ENCODE measurements around the gene ELAVL4.
"Not testable (repeated sequence)": the region's sequence is repeated elsewhere in the genome, so short reads cannot be mapped to it uniquely, and the experiment has no call there.

Gene ELAVL4

DNA sequence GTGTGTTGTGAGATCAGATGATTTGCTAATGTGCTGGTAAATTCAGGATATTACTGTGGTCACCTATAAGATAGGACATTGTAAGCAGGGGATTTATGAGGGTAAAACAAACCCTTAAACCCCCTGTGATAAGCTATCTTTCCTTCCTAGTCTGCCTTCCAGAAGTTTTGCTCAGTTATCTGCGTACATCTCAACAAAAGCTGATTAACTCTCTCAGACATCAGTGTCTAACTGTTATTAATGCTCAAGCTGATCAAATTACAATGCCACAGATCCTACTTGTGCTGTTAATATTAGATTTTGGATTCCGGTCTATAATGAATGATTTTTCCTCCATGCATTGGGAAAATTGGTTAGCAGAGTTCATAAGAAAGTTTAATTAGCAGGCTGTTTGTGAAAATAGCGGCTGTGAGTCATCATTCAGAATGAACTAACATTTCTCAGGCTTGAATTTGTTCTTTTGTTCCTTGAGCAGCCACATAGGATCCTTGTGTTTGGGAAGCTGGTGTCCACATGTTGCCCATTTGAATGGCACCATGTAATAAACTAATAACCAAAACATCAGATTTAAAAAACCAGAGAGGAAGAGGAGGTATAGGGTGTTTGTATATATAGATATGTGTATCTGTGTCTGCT, 48.7 kb downstream of the ELAVL4 start:
- H3K9ac ChIP-seq (ENCODE audit: low read length), result no peak overlapping the region
- H3K4me1 ChIP-seq (ENCODE audit: control insufficient read depth, low read depth, low read length), result peaks cover 8% of the 10 kb centered on the region
- no peaks in the 10 kb centered on the region for H3K36me3 ChIP-seq (ENCODE audit: control insufficient read depth, low read depth, low read length)
- H3K9me3 ChIP-seq (ENCODE audit: control insufficient read depth, low read depth, low read length), result no peaks in the 10 kb centered on the region
- no peak overlapping the region for H3K27ac ChIP-seq (ENCODE audit: low read length)
- no peak overlapping the region for H3K4me3 ChIP-seq (ENCODE audit: low read length)
- no peaks in the 10 kb centered on the region for H3K27me3 ChIP-seq (ENCODE audit: control insufficient read depth, insufficient read depth, low read length)

DNA sequence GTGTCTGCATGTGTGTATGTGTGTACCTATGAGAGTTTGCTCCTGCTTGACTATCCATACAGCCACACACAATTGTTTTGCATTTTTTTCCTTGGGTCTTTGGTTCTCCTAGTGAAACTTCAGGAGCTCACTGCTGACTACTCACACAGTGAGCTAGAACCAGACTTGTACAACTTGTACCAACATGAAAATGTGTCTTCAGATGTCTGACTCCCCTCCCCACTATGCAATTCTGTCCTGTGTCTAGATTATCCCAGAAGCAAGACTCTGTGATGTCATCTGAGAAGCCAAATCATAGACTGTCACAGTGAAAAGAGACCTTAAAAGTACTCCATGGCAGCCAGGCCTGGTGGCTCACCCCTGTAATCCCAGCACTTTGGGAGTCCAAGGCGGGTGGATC, 49.7 kb downstream of the ELAVL4 start:
- Histone ChIP-seq H3K9me3 (ENCODE audit: control insufficient read depth, low read depth, low read length) (no peaks in the 10 kb centered on the region), H3K27ac (ENCODE audit: low read length) (no peak overlapping the region), H3K36me3 (ENCODE audit: control insufficient read depth, low read depth, low read length) (no peaks in the 10 kb centered on the region), H3K9ac (ENCODE audit: low read length) (no peak overlapping the region), H3K27me3 (ENCODE audit: control insufficient read depth, insufficient read depth, low read length) (no peaks in the 10 kb centered on the region), H3K4me3 (ENCODE audit: low read length) (no peak overlapping the region), H3K4me1 (ENCODE audit: control insufficient read depth, low read depth, low read length) (peaks cover 5% of the 10 kb centered on the region)

DNA sequence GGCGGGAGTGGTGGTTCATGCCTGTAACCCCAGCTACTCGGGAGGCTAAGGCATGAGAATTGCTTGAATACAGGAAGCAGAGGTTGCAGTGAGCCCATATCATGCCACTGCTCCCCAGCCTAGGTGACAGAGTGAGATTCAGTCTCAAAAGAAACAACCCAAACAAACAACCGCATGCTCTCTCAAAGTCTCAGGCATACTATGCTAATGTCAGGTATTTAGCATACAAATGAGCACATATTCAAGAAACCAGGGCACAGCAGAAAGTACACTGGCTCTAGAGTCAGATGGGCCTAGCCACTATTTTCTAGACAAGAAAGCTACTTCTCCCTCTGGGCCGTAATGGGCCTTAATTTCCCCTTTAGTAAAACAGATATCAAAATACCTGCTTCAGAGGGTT, 55.0 kb downstream of the ELAVL4 start:
- H3K9me3 ChIP-seq (ENCODE audit: control insufficient read depth, low read depth, low read length), result no peaks in the 10 kb centered on the region
- no peak overlapping the region for H3K9ac ChIP-seq (ENCODE audit: low read length)
- H3K4me3 ChIP-seq (ENCODE audit: low read length), result no peak overlapping the region
- H3K4me1 ChIP-seq (ENCODE audit: control insufficient read depth, low read depth, low read length), result peaks cover 10% of the 10 kb centered on the region
- no peaks in the 10 kb centered on the region for H3K36me3 ChIP-seq (ENCODE audit: control insufficient read depth, low read depth, low read length)
- no peak overlapping the region for H3K27ac ChIP-seq (ENCODE audit: low read length)
- no peaks in the 10 kb centered on the region for H3K27me3 ChIP-seq (ENCODE audit: control insufficient read depth, insufficient read depth, low read length)

DNA sequence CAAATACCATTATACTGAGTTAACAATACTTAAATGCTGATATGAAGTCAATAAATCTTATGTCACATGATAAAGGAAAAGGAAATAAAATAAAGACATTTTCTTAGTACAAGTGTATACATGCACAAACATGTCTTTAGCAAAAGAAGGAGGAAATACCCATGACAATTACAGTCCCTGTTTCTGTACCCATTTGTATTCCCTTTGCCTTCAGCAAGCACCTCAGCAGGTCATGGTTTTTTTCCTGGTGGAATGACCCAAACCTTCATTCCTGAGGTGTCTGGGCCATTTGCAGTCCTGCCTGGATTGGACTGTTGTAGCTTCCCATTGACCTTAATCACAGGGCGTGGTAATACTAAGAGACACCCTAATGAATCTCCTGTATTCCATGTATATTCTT, 57.6 kb downstream of the ELAVL4 start:
- H3K9me3 ChIP-seq (ENCODE audit: control insufficient read depth, low read depth, low read length); H3K4me1 ChIP-seq (ENCODE audit: control insufficient read depth, low read depth, low read length); H3K27ac ChIP-seq (ENCODE audit: low read length); H3K4me3 ChIP-seq (ENCODE audit: low read length); H3K27me3 ChIP-seq (ENCODE audit: control insufficient read depth, insufficient read depth, low read length); H3K36me3 ChIP-seq (ENCODE audit: control insufficient read depth, low read depth, low read length); H3K9ac ChIP-seq (ENCODE audit: low read length): not testable (repeated sequence)

DNA sequence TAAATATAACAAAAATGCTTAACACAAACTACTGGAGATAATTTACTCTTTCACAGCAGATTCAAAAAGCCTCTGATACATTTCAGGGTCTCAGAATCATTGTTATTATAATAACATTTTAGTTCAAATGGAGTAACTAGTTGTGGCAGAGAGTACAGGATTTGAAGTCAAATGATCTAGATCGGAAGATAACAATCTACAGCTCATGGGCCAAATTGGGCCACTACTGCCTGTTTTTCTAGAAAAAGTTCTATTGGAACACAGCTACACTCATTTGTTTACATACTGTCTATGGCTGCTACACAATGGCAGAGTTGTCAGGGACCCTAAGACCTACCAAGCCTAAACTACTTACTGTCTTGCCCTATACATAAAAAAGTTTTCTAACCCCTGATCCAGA, 63.6 kb downstream of the ELAVL4 start:
- Histone ChIP-seq H3K4me3 (ENCODE audit: low read length) (no peak overlapping the region), H3K9me3 (ENCODE audit: control insufficient read depth, low read depth, low read length) (no peaks in the 10 kb centered on the region), H3K27me3 (ENCODE audit: control insufficient read depth, insufficient read depth, low read length) (no peaks in the 10 kb centered on the region)

DNA sequence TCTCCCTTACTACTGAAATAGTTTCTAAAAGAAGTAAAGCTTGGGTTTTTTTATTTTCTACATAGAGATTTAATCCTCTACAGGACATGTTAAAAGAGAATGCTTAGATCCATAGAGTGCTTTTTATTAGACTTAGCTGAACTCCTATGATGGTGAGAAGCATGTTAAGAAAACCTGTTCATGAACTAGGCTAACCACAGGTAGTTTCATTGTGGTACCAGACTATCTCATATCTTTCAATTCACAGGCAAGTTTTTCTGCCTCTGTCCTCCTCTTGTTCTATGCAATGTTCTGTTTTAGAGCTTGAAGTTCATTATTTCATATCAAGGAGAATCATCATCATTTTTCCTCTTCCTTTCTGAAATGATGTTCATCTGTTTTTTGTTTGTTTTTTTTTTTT, 65.4 kb downstream of the ELAVL4 start:
- no peaks in the 10 kb centered on the region for H3K36me3 ChIP-seq (ENCODE audit: control insufficient read depth, low read depth, low read length)
- no peak overlapping the region for H3K27ac ChIP-seq (ENCODE audit: low read length)

More for the DNA sequence above, 63.6 kb downstream of the ELAVL4 start:
- Histone ChIP-seq H3K9ac (ENCODE audit: low read length) (no peak overlapping the region), H3K27ac (ENCODE audit: low read length) (no peak overlapping the region), H3K4me1 (ENCODE audit: control insufficient read depth, low read depth, low read length) (no peaks in the 10 kb centered on the region), H3K36me3 (ENCODE audit: control insufficient read depth, low read depth, low read length) (no peaks in the 10 kb centered on the region)

DNA sequence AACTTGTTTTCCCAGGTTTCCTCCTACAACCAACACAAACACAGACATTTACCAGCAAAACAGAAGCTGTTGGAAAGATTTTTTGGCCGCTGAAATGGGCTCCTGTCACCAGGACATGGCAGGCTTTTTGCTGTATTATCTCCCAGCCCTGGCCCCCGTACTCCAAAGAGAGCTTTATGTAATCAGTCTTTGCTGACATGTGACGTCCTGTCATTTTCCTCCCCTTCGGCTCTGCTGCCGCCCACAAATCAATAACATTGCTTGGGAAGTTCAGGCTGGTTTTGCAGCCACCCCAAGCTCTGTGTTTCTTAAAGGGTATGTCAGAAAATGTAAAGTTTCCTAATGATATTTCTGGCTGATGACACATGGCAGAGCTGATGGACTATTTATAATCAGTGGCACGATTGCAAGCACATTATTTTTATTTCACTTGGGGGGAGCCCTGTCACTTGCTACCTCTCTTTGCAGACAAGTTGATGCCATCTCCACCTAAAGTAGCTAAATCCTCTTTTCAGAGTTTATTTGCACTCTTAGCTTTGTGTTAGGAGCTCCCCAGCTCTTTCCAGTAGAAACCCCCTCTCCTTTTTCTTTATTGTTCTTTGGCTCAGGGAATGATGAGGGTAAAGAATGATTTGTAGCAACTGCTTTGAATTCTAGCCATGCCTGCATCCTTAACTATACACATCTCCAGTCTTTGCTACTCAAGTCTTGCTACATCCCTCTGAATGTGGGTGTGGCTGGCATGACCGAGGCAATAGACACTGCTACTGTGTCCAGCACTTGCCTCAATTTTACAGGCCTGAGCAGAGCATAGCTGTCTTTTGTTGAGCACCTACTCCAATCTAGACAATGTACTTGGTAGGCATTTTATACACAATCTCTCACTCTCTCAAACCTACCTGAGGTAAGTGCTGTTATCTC, 67.3 kb downstream of the ELAVL4 start:
- no peak overlapping the region for H3K27ac ChIP-seq (ENCODE audit: low read length)
- H3K4me3 ChIP-seq (ENCODE audit: low read length), result no peak overlapping the region
- H3K4me1 ChIP-seq (ENCODE audit: control insufficient read depth, low read depth, low read length), result no peaks in the 10 kb centered on the region
- no peaks in the 10 kb centered on the region for H3K9me3 ChIP-seq (ENCODE audit: control insufficient read depth, low read depth, low read length)
- no peak overlapping the region for H3K9ac ChIP-seq (ENCODE audit: low read length)
- H3K36me3 ChIP-seq (ENCODE audit: control insufficient read depth, low read depth, low read length), result no peaks in the 10 kb centered on the region
- no peaks in the 10 kb centered on the region for H3K27me3 ChIP-seq (ENCODE audit: control insufficient read depth, insufficient read depth, low read length)

More for the DNA sequence above, 65.4 kb downstream of the ELAVL4 start:
- no peaks in the 10 kb centered on the region for H3K27me3 ChIP-seq (ENCODE audit: control insufficient read depth, insufficient read depth, low read length)
- H3K9ac ChIP-seq (ENCODE audit: low read length), result no peak overlapping the region
- no peak overlapping the region for H3K4me3 ChIP-seq (ENCODE audit: low read length)
- H3K9me3 ChIP-seq (ENCODE audit: control insufficient read depth, low read depth, low read length), result no peaks in the 10 kb centered on the region
- H3K4me1 ChIP-seq (ENCODE audit: control insufficient read depth, low read depth, low read length), result no peaks in the 10 kb centered on the region

DNA sequence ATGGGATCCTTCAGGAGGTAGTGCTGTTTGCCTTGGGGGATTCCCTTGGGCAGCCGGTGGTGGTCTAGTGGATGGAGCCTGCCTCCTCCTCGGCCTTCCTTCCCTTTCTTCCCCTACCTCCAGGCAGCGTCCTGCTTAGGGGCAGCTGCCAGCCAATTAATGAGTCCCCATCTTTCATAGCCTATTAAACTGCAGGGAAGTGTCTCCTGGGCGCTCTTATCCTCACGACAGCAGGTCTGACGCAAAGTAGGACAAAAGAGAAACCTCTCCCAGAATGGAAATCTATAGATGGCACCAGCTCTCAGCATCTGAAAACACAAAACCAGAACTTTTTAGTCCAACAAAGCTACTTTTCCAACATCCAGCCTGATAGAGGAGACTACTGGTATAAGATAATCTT, 69.3 kb downstream of the ELAVL4 start:
- no peaks in the 10 kb centered on the region for H3K9me3 ChIP-seq (ENCODE audit: control insufficient read depth, low read depth, low read length)
- no peaks in the 10 kb centered on the region for H3K4me1 ChIP-seq (ENCODE audit: control insufficient read depth, low read depth, low read length)
- no peaks in the 10 kb centered on the region for H3K27me3 ChIP-seq (ENCODE audit: control insufficient read depth, insufficient read depth, low read length)
- H3K27ac ChIP-seq (ENCODE audit: low read length), result no peak overlapping the region
- no peaks in the 10 kb centered on the region for H3K36me3 ChIP-seq (ENCODE audit: control insufficient read depth, low read depth, low read length)
- H3K4me3 ChIP-seq (ENCODE audit: low read length), result no peak overlapping the region
- H3K9ac ChIP-seq (ENCODE audit: low read length), result no peak overlapping the region

DNA sequence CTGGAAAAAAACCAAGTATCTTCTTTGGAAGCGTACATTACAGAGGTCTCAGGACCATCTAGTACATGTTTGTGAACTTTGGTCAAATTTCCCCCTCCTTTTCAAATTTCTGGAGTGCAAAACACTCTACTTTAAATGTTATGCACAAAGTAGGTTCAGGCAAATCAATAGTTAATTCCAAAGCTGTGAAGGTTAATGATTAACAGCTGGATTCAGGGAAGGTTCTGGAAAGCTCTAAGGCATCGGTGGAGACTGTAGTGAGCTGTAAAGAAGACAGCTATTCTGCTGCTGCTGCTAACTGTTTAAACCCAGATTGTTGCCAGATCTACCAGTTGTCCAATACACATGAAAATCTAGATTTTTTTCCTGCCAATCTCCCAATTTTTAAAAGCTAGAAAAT, 70.9 kb downstream of the ELAVL4 start:
- H3K4me1 ChIP-seq (ENCODE audit: control insufficient read depth, low read depth, low read length), result peaks cover 3% of the 10 kb centered on the region
- H3K36me3 ChIP-seq (ENCODE audit: control insufficient read depth, low read depth, low read length), result no peaks in the 10 kb centered on the region
- no peak overlapping the region for H3K9ac ChIP-seq (ENCODE audit: low read length)
- no peak overlapping the region for H3K4me3 ChIP-seq (ENCODE audit: low read length)
- no peaks in the 10 kb centered on the region for H3K9me3 ChIP-seq (ENCODE audit: control insufficient read depth, low read depth, low read length)
- no peak overlapping the region for H3K27ac ChIP-seq (ENCODE audit: low read length)
- H3K27me3 ChIP-seq (ENCODE audit: control insufficient read depth, insufficient read depth, low read length), result no peaks in the 10 kb centered on the region

DNA sequence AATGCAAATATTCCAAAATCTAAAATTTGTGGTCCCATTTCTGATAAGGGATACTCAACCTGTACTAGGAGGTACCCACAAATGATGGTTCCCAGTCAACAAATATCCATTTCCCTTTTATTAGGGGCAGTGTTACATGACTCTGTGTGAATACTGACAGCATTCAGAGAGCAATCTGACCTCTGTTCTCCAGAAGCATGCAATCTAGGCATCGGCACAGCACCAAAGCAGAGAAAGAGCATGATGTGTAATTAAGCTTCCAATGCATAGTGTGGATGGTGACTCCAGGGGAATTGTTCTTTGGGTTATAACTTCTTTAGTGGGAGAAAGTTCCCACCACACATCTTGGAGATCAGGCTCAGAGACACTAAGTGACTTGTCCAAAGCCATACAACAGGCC, 71.6 kb downstream of the ELAVL4 start:
- H3K9ac ChIP-seq (ENCODE audit: low read length), result no peak overlapping the region
- no peaks in the 10 kb centered on the region for H3K9me3 ChIP-seq (ENCODE audit: control insufficient read depth, low read depth, low read length)
- no peaks in the 10 kb centered on the region for H3K36me3 ChIP-seq (ENCODE audit: control insufficient read depth, low read depth, low read length)
- H3K27ac ChIP-seq (ENCODE audit: low read length), result no peak overlapping the region
- H3K27me3 ChIP-seq (ENCODE audit: control insufficient read depth, insufficient read depth, low read length), result no peaks in the 10 kb centered on the region
- H3K4me1 ChIP-seq (ENCODE audit: control insufficient read depth, low read depth, low read length), result peaks cover 3% of the 10 kb centered on the region
- no peak overlapping the region for H3K4me3 ChIP-seq (ENCODE audit: low read length)

DNA sequence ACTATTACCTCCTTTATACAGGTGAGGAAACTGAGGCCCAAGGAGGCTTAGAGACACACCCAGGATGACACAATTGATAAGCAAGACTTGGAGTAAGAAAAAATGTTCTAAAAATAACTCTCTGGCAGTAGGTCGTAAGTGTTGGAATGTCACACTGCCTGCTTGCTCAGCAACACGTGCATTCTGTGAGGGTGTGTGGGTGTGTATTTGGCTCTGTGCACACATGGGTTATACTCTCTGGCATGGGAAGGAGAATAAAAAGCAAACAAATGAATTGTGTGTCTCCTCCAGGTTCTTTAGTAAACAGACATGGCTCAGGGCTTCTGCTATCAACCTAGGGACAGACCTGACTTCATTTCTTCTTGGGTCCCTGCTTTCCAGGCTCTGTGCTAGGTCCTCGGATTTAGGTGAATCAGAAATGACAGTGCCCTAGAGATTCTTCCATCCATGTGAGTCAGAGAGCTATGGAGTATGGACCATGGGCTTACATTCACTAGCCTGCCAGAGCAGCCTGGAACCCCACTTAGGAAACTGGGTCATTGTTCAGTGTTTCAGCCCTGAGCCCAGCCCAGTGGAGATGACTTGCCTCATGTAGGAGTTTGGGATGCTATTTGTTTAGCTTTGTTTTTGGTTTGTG, 72.4 kb downstream of the ELAVL4 start:
- H3K27me3 ChIP-seq (ENCODE audit: control insufficient read depth, insufficient read depth, low read length), result no peaks in the 10 kb centered on the region
- H3K27ac ChIP-seq (ENCODE audit: low read length), result no peak overlapping the region
- no peak overlapping the region for H3K4me3 ChIP-seq (ENCODE audit: low read length)
- H3K36me3 ChIP-seq (ENCODE audit: control insufficient read depth, low read depth, low read length), result no peaks in the 10 kb centered on the region
- H3K9me3 ChIP-seq (ENCODE audit: control insufficient read depth, low read depth, low read length), result no peaks in the 10 kb centered on the region
- no peak overlapping the region for H3K9ac ChIP-seq (ENCODE audit: low read length)
- peaks cover 3% of the 10 kb centered on the region for H3K4me1 ChIP-seq (ENCODE audit: control insufficient read depth, low read depth, low read length)

Data from iPS-18a (cell line).